Endothelial cell of umbilical vein (primary cell): ENCODE results near the gene POR. TPM values are rescaled to one million over a fixed set of nuclear protein-coding genes. Genes with fewer than 3 reads are reported as not detected.

ENCODE experiments used
- BruUV-seq: library from RNA; stranded (reverse); fragments of 400-500 nt; replicated peaks from 2 replicates; lab custom pipeline; 2021; lab: Mats Ljungman, UMichigan
- CTCF ChIA-PET: fragments of 300-600, 350-600 bp; sonication (Branson Sonifier 250); formaldehyde crosslinking; loops from one replicate; lab custom pipeline; 2021; ENCODE audit warnings: antibody characterized with exemption, inconsistent platforms; lab: Charles Lee
- POLR2A ChIA-PET: fragments of 300-600, 350-600 bp; sonication (Branson Sonifier 250); formaldehyde crosslinking; loops from one replicate; lab custom pipeline; 2021; ENCODE audit warnings: antibody characterized with exemption, inconsistent platforms; lab: Charles Lee
- DNase-seq: peaks from one replicate; pipeline ENCODE4 v3.0.0-alpha.2; 2011; ENCODE audit warnings: low read depth, low spot score
- FAIRE-seq: peaks from 2 replicates; lab custom pipeline; 2011; peaks lifted over from hg19 to GRCh38; lab: Jason Lieb, UNC
- H2AFZ ChIP-seq: 2 replicates; pipeline ENCODE4 v1.6.0; 2012; ENCODE audit warnings: low read depth, low read length, control low read depth, inconsistent platforms
- H3K27ac ChIP-seq: 2 replicates; pipeline ENCODE4 v1.5.1; 2011; ENCODE audit warnings: low read depth, mild to moderate bottlenecking, control low read depth, low read length, moderate library complexity; ENCODE audit not compliant: insufficient read depth
- H3K27me3 ChIP-seq, 2 experiments: 2 replicates each; pipeline versions ENCODE4 v1.6.0 to v1.6.1; 2011; ENCODE audit warnings: low read length in 2 of 2, mixed read lengths in 1 of 2; ENCODE audit not compliant: control insufficient read depth in 2 of 2, insufficient read depth in 2 of 2
- H3K36me3 ChIP-seq, 2 experiments: 2 replicates in 1 of 2; 3 replicates in 1 of 2; pipeline ENCODE4 v1.5.1; 2011; ENCODE audit warnings: low read length in 2 of 2, mild to moderate bottlenecking in 1 of 2, moderate library complexity in 1 of 2; ENCODE audit not compliant: control insufficient read depth in 2 of 2, insufficient read depth in 2 of 2; ENCODE audit errors: extremely low read depth in 1 of 2
- H3K4me1 ChIP-seq: 3 replicates; pipeline ENCODE4 v1.5.1; 2011; ENCODE audit warnings: mild to moderate bottlenecking, low read length; ENCODE audit not compliant: control insufficient read depth, insufficient read depth; ENCODE audit errors: extremely low read depth
- H3K4me2 ChIP-seq: 2 replicates; pipeline ENCODE4 v1.6.1; 2011; ENCODE audit warnings: low read length, control low read depth, mixed read lengths; ENCODE audit not compliant: insufficient read depth
- H3K4me3 ChIP-seq, 3 experiments: fragments of 200-600 bp in 1 of 3; sonication (generic), shearing (Covaris generic) in 1 of 3; replicated peaks in 1 of 3; 2 replicates each; pipeline ENCODE4 v1.5.1; 2011 to 2016; ENCODE audit warnings: control low read depth in 3 of 3, low read length in 3 of 3, mild to moderate bottlenecking in 2 of 3, inconsistent platforms in 1 of 3, low read depth in 1 of 3, moderate library complexity in 1 of 3; ENCODE audit not compliant: insufficient read depth in 1 of 3
- H3K79me2 ChIP-seq: 2 replicates; pipeline ENCODE4 v1.6.0; 2012; ENCODE audit warnings: low read length, inconsistent platforms; ENCODE audit not compliant: control insufficient read depth, insufficient read depth
- H3K9ac ChIP-seq: replicated peaks from 2 replicates; pipeline ENCODE3; 2011; ENCODE audit warnings: low read length, control low read depth; ENCODE audit not compliant: insufficient read depth; ENCODE audit errors: extremely low read depth
- H3K9me1 ChIP-seq: replicated peaks from 3 replicates; pipeline ENCODE4 v1.6.0; 2011; ENCODE audit warnings: mild to moderate bottlenecking, low read length; ENCODE audit not compliant: control insufficient read depth, insufficient read depth; ENCODE audit errors: extremely low read depth
- H3K9me3 ChIP-seq: replicated peaks from 2 replicates; pipeline ENCODE4 v1.5.1; 2012; ENCODE audit warnings: low read length, inconsistent platforms; ENCODE audit not compliant: control insufficient read depth, insufficient read depth
- H4K20me1 ChIP-seq: replicated peaks from 2 replicates; pipeline ENCODE3; 2011; ENCODE audit warnings: mild to moderate bottlenecking, low read length; ENCODE audit not compliant: control insufficient read depth, insufficient read depth; ENCODE audit errors: extremely low read depth
- EZH2 ChIP-seq: IDR thresholded peaks from 2 replicates; pipeline ENCODE4 v1.6.1; 2012; ENCODE audit warnings: borderline replicate concordance, low read depth, mild to moderate bottlenecking, moderate library complexity, low read length, inconsistent platforms; ENCODE audit not compliant: severe bottlenecking
- FOS ChIP-seq: IDR thresholded peaks from 2 replicates; pipeline ENCODE4 v1.6.1; 2011; ENCODE audit warnings: mild to moderate bottlenecking, low read length, moderate library complexity, borderline replicate concordance; ENCODE audit not compliant: insufficient read depth
- GATA2 ChIP-seq: IDR thresholded peaks from 2 replicates; pipeline ENCODE4 v1.7.0; 2011; ENCODE audit warnings: low read depth, mild to moderate bottlenecking, moderate library complexity, mixed read lengths, low read length; ENCODE audit not compliant: insufficient read length, insufficient read depth
- JUN ChIP-seq: IDR thresholded peaks from 2 replicates; pipeline ENCODE4 v1.6.1; 2011; ENCODE audit warnings: borderline replicate concordance, low read depth; ENCODE audit not compliant: insufficient read length, insufficient read depth
- MYC ChIP-seq: IDR thresholded peaks from one replicate; pipeline ENCODE4 v1.6.1; 2011; ENCODE audit warnings: mild to moderate bottlenecking, low read depth, low read length
- POLR2A ChIP-seq: IDR thresholded peaks from 2 replicates; pipeline ENCODE4 v1.6.1; 2012; ENCODE audit warnings: low read depth, mild to moderate bottlenecking, control low read depth, low read length
- POLR2AphosphoS5 ChIP-seq: IDR thresholded peaks from 2 replicates; pipeline ENCODE4 v1.6.1; 2012; ENCODE audit warnings: low read depth, mild to moderate bottlenecking, control low read depth, low read length, moderate library complexity; ENCODE audit not compliant: insufficient read depth
- dilution Hi-C: fragments of 300-500 bp; cut with MboI; formaldehyde crosslinking; loops from one replicate; pipeline ENCODE4 v1.15.0; 2019; ENCODE audit warnings: low sequenced_read_pairs; ENCODE audit not compliant: extremely low pct_ligation_motif_present
- intact Hi-C: fragments of 100-400 bp; cut with micrococcal nuclease; formaldehyde crosslinking; loops from one replicate; pipeline ENCODE4 v1.10.0; 2022
- polyA plus RNA-seq, 4 experiments: library from polyadenylated mRNA; depleted of rRNA in 3 of 4; stranded (reverse) in 3 of 4; unstranded in 1 of 4; fragments of >200 nt; gene quantifications; 2 replicates each; pipeline versions ENCODE4 v1.2.1 to v1.2.3, GENCODE V29; 2011 to 2012; ENCODE audit warnings: missing spikeins in 1 of 4
- total RNA-seq: library from RNA; stranded (reverse); gene quantifications from 2 replicates; pipeline ENCODE4 v1.2.3, GENCODE V29; 2021
- TF ChIP-seq, protein P1 (sequence below): IDR thresholded peaks from 2 replicates; pipeline ENCODE4 v1.6.1; 2011; ENCODE audit not compliant: insufficient read depth, insufficient read length
- TF ChIP-seq, protein P2 (sequence below), 2 donors: IDR thresholded peaks; 1 replicate in 1 of 2; 2 replicates in 1 of 2; pipeline ENCODE4 v1.5.1; 2011; ENCODE audit warnings: low read length in 2 of 2, mild to moderate bottlenecking in 2 of 2, moderate library complexity in 2 of 2, control low read depth in 1 of 2, inconsistent platforms in 1 of 2, low read depth in 1 of 2; ENCODE audit not compliant: insufficient read depth in 1 of 2; ENCODE audit errors: extremely low read depth in 1 of 2

POR gene
- total and polyA plus RNA-seq, 2 donors (not counting 3 experiments of a cell fraction or from before 2014, with no cell fraction given), result 59.5 to 73.6 TPM

DNA sequence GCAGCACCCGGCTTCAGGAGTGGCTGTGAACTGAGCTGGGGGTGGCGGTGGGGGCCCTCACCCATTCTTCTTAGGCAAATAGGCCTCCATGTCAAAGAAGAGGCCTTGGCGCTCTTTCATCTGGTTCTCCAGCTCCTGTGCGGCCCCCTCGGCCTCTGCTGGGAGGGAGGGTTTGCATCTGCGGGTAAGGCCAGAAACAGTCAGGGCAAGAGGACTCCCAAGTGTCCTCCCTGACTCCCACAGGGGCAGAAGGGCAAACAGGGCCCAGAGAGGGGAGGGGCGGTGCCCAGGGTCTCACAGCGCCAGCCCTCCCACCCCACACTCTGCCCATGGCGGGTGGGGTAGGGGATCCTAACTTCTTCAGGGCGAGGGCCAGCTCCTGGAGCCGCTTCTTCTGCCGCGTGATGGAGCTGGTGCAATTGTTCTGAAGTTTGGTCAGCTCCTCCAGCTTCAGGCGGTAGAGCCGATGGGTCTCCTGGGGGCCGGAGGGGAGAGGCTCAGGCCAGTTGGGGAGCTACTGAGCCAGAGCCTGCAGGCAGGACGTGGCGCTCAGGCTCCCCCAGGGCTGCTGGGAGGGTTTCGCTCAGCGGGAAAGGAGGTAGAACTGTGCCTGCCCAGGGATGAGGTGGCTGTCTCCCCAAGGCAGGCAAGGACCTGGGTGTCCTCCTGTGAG lies 77.3 kb downstream of the POR start:
- FAIRE-seq, result no peak
- Histone ChIP-seq H2AFZ (no peak overlapping the region), H3K9me3 (no peaks in the 10 kb centered on the region), H3K4me2 (no peak overlapping the region), H3K4me1 (peaks cover 4% of the 10 kb centered on the region), H3K36me3 (peaks cover 0 to 19% of the 10 kb centered on the region in 2 experiments), H4K20me1 (no peaks in the 10 kb centered on the region), H3K4me3 (no peak overlapping the region), H3K27ac (no peak overlapping the region), H3K9me1 (no peaks in the 10 kb centered on the region), H3K9ac (no peak overlapping the region), H3K79me2 (no peaks in the 10 kb centered on the region), H3K27me3 (no peaks in the 10 kb centered on the region)
- ChIA-PET POLR2A (no interaction called here), CTCF (interaction anchor here (2.4 kb wide), 1 partner anchor 28 kb away, joined by 12 read pairs; no protein-coding TSS in a partner anchor)
- dilution Hi-C loops, result no loop called here
- no TSS peak for BruUV-seq
- TF ChIP-seq POLR2AphosphoS5, result no peak
- TF ChIP-seq, protein P1, sequence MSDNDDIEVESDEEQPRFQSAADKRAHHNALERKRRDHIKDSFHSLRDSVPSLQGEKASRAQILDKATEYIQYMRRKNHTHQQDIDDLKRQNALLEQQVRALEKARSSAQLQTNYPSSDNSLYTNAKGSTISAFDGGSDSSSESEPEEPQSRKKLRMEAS, result no peak
- TF ChIP-seq, protein P2, sequence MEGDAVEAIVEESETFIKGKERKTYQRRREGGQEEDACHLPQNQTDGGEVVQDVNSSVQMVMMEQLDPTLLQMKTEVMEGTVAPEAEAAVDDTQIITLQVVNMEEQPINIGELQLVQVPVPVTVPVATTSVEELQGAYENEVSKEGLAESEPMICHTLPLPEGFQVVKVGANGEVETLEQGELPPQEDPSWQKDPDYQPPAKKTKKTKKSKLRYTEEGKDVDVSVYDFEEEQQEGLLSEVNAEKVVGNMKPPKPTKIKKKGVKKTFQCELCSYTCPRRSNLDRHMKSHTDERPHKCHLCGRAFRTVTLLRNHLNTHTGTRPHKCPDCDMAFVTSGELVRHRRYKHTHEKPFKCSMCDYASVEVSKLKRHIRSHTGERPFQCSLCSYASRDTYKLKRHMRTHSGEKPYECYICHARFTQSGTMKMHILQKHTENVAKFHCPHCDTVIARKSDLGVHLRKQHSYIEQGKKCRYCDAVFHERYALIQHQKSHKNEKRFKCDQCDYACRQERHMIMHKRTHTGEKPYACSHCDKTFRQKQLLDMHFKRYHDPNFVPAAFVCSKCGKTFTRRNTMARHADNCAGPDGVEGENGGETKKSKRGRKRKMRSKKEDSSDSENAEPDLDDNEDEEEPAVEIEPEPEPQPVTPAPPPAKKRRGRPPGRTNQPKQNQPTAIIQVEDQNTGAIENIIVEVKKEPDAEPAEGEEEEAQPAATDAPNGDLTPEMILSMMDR (IDR thresholded peaks at IDR 0.05; ENCODE audit: extremely low read depth in 1 of 2, insufficient read depth in 1 of 2, low read depth in 1 of 2, low read length in 2 of 2), result no peak
- no peak for TF ChIP-seq POLR2A
- no peak for TF ChIP-seq JUN
- TF ChIP-seq FOS, result no peak
- TF ChIP-seq GATA2, result no peak
- no peak for TF ChIP-seq MYC
- TF ChIP-seq EZH2, result no peak
- DNase-seq, result no peak
- intact Hi-C loops, result no loop called here
